Measurements from ENCODE around the gene MAP3K15. TPM values are rescaled to one million over a fixed set of nuclear protein-coding genes. Genes with fewer than 3 reads are reported as not detected.

MAP3K15 gene
- total RNA-seq, 1 donor from 2014 or later, result 2.1 TPM

DNA sequence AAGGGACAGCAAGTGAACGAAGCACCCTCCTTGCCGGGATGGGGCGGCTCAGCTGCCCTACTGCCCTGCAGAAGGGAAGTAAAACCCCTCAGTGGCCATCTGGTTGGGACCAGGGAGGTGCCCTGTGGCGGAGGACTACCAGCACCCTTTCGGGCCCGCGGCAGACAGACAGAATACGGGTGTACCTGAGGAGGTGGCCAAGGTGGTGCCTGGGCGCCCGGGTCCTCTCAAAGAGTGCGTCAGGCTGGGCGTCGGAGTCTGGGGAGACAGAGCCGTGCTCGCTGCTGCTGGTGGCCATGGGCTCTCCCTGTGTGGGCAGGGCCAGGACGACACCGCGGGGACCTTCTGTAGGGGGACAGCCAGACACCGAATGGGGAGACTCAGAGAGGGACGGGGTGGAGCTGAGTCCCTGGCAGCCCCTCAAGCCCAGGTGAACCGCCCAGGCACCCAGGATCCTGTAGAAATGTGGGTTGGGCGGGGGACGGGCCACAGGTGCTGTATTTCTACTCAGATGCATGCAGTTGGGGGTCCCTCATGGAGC is 141.9 kb downstream of the MAP3K15 start:
- Histone ChIP-seq H3K36me3 (ENCODE audit: insufficient read depth, low read length) (no peaks in the 10 kb centered on the region), H3K9ac (ENCODE audit: low read length) (no peak overlapping the region), H3K4me3 (ENCODE audit: insufficient read depth, low read depth, low read length) (no peak overlapping the region), H3K4me1 (ENCODE audit: insufficient read depth, low read length) (peaks cover 3% of the 10 kb centered on the region), H3K4me2 (ENCODE audit: low read length) (peak overlapping the region; percentile 88), H2AFZ (ENCODE audit: low read depth, low read length) (no peak overlapping the region), H3K79me2 (ENCODE audit: insufficient read depth, low read length) (no peaks in the 10 kb centered on the region), H3K27ac (ENCODE audit: low read depth, low read length) (no peak overlapping the region), H4K20me1 (ENCODE audit: insufficient read depth, low read length) (no peaks in the 10 kb centered on the region), H3K9me3 (ENCODE audit: insufficient read depth, low read depth, low read length) (no peaks in the 10 kb centered on the region), H3K27me3 (ENCODE audit: insufficient read depth, low read length) (no peaks in the 10 kb centered on the region)
- TF ChIP-seq EZH2 (IDR thresholded peaks at IDR 0.05; ENCODE audit: insufficient read depth, low read length), result peak; percentile 37
- TF ChIP-seq, protein P1, sequence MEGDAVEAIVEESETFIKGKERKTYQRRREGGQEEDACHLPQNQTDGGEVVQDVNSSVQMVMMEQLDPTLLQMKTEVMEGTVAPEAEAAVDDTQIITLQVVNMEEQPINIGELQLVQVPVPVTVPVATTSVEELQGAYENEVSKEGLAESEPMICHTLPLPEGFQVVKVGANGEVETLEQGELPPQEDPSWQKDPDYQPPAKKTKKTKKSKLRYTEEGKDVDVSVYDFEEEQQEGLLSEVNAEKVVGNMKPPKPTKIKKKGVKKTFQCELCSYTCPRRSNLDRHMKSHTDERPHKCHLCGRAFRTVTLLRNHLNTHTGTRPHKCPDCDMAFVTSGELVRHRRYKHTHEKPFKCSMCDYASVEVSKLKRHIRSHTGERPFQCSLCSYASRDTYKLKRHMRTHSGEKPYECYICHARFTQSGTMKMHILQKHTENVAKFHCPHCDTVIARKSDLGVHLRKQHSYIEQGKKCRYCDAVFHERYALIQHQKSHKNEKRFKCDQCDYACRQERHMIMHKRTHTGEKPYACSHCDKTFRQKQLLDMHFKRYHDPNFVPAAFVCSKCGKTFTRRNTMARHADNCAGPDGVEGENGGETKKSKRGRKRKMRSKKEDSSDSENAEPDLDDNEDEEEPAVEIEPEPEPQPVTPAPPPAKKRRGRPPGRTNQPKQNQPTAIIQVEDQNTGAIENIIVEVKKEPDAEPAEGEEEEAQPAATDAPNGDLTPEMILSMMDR (IDR thresholded peaks at IDR 0.05; ENCODE audit: insufficient read depth, low read depth, low read length), result no peak
- no peak for DNase-seq (ENCODE audit: low read depth)
- FAIRE-seq, result no peak
- H3K4me3 Mint-ChIP-seq (ENCODE audit: unreplicated experiment), result no peak overlapping the region
- H3K4me1 Mint-ChIP-seq (ENCODE audit: low read depth, unreplicated experiment), result peaks cover 6% of the 10 kb centered on the region
- H3K27me3 Mint-ChIP-seq (ENCODE audit: low read depth, unreplicated experiment), result no peaks in the 10 kb centered on the region
- no peaks in the 10 kb centered on the region for H3K9me3 Mint-ChIP-seq (ENCODE audit: unreplicated experiment)
- H3K27ac Mint-ChIP-seq (ENCODE audit: unreplicated experiment), result no peak overlapping the region
- no peaks in the 10 kb centered on the region for H3K36me3 Mint-ChIP-seq (ENCODE audit: low read depth, unreplicated experiment)

DNA sequence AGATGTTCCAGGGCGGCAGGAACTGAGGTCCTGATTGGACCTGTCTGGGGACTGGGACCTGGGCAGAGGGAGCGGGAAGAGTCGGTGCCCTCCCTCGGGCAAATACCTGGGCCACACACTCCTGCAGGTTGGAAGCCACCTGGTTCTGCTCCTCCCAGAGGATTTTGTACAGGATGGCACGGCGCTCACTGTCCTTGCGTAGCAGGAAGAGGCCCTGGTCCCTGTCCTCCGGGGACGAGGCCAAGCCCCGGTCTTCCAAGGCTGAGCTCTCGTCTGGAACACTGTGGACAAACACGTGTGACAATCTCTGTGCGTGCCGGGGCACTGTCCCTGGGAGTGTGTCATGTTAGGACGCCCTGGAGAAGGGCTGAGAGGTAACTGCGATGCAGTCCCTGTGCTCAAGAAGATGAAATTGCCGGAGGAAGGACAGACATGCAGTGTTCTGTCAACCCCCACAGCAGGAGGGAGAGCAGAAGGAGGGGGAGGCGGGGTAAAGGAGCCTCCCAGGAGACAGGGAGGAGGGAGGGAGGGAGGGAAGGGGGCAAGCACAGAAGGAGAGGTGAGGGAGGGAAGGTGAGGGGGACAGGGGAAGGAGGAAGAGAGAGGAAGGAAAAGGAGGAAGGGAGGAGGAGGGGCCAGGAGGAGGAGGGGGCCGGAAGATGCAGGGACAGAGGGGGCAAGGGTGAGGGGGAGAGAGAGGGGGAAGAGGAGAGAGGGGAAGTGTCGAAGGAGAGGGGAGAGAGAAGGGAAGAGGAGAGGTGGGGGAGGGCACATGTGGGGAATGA is 142.6 kb downstream of the MAP3K15 start:
- Mint-ChIP-seq H3K27me3 (ENCODE audit: low read depth, unreplicated experiment) (no peaks in the 10 kb centered on the region), H3K9me3 (ENCODE audit: unreplicated experiment) (no peaks in the 10 kb centered on the region), H3K4me1 (ENCODE audit: low read depth, unreplicated experiment) (peaks cover 8% of the 10 kb centered on the region), H3K27ac (ENCODE audit: unreplicated experiment) (peak overlapping the region; percentile 83), H3K36me3 (ENCODE audit: low read depth, unreplicated experiment) (no peaks in the 10 kb centered on the region), H3K4me3 (ENCODE audit: unreplicated experiment) (peak overlapping the region; percentile 79)
- peak overlapping the region; percentile 50 for H3K4me3 ChIP-seq (ENCODE audit: insufficient read depth, low read depth, low read length)
- no peak for TF ChIP-seq EZH2 (IDR thresholded peaks at IDR 0.05; ENCODE audit: insufficient read depth, low read length)
- TF ChIP-seq, protein P1 (IDR thresholded peaks at IDR 0.05; ENCODE audit: insufficient read depth, low read depth, low read length), result no peak
- H3K27ac ChIP-seq (ENCODE audit: low read depth, low read length), result no peak overlapping the region
- FAIRE-seq, result no peak
- H3K9me3 ChIP-seq (ENCODE audit: insufficient read depth, low read depth, low read length), result no peaks in the 10 kb centered on the region
- H3K27me3 ChIP-seq (ENCODE audit: insufficient read depth, low read length), result no peaks in the 10 kb centered on the region
- peak overlapping the region; percentile 88 for H3K4me2 ChIP-seq (ENCODE audit: low read length)
- H3K9ac ChIP-seq (ENCODE audit: low read length), result peak overlapping the region; percentile 62
- H2AFZ ChIP-seq (ENCODE audit: low read depth, low read length), result peak overlapping the region; percentile 77
- peaks cover 3% of the 10 kb centered on the region for H3K4me1 ChIP-seq (ENCODE audit: insufficient read depth, low read length)
- no peaks in the 10 kb centered on the region for H3K79me2 ChIP-seq (ENCODE audit: insufficient read depth, low read length)
- DNase-seq (ENCODE audit: low read depth), result no peak
- H4K20me1 ChIP-seq (ENCODE audit: insufficient read depth, low read length), result no peaks in the 10 kb centered on the region
- H3K36me3 ChIP-seq (ENCODE audit: insufficient read depth, low read length), result no peaks in the 10 kb centered on the region

DNA sequence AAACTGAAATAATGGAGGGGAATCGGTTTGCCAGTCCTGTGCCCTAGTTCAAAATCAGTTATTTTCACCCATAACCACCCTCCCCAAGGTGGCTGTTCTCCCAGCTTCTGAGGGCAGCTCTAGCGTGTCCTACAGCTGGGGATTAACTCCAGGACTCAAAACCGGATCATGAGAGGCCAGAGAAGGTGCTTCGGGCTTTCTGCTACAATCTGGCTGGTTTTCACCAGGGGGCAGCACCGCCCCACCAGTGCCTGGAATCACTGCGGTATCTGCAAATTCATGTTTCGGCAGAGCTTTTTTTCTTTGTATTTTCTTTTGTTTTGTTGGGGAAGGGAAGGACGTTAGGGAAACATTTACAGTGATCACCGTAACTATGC is 143.2 kb downstream of the MAP3K15 start:
- Histone ChIP-seq H3K4me1 (ENCODE audit: insufficient read depth, low read length) (peaks cover 3% of the 10 kb centered on the region), H3K4me2 (ENCODE audit: low read length) (peak overlapping the region; percentile 88), H4K20me1 (ENCODE audit: insufficient read depth, low read length) (no peaks in the 10 kb centered on the region), H3K79me2 (ENCODE audit: insufficient read depth, low read length) (no peaks in the 10 kb centered on the region), H3K27ac (ENCODE audit: low read depth, low read length) (no peak overlapping the region), H3K36me3 (ENCODE audit: insufficient read depth, low read length) (no peaks in the 10 kb centered on the region), H3K4me3 (ENCODE audit: insufficient read depth, low read depth, low read length) (peak overlapping the region; percentile 50), H3K9ac (ENCODE audit: low read length) (peak overlapping the region; percentile 62), H3K27me3 (ENCODE audit: insufficient read depth, low read length) (no peaks in the 10 kb centered on the region), H2AFZ (ENCODE audit: low read depth, low read length) (peak overlapping the region; percentile 77), H3K9me3 (ENCODE audit: insufficient read depth, low read depth, low read length) (no peaks in the 10 kb centered on the region)
- Mint-ChIP-seq H3K36me3 (ENCODE audit: low read depth, unreplicated experiment) (no peaks in the 10 kb centered on the region), H3K4me1 (ENCODE audit: low read depth, unreplicated experiment) (peaks cover 8% of the 10 kb centered on the region), H3K27ac (ENCODE audit: unreplicated experiment) (peak overlapping the region; percentile 83), H3K27me3 (ENCODE audit: low read depth, unreplicated experiment) (no peaks in the 10 kb centered on the region), H3K4me3 (ENCODE audit: unreplicated experiment) (peak overlapping the region; percentile 79), H3K9me3 (ENCODE audit: unreplicated experiment) (no peaks in the 10 kb centered on the region)
- DNase-seq (ENCODE audit: low read depth), result peak; percentile 20
- peak; percentile 92 for FAIRE-seq
- TF ChIP-seq, protein P1 (IDR thresholded peaks at IDR 0.05; ENCODE audit: insufficient read depth, low read depth, low read length), result peak; percentile 59
- TF ChIP-seq EZH2 (IDR thresholded peaks at IDR 0.05; ENCODE audit: insufficient read depth, low read length), result no peak
